Glutamatergic neuron (in vitro differentiated cells): ENCODE data around the gene ADAMTS8. TPM values are rescaled to one million over a fixed set of nuclear protein-coding genes. Genes with fewer than 3 reads are reported as not detected.

Experiments
- DNase-seq: peaks from one replicate; pipeline ENCODE4 v3.0.0; 2022
- H3K27ac Mint-ChIP-seq: one replicate; pipeline ENCODE4 v1.8.0; 2020; ENCODE audit warnings: mild to moderate bottlenecking, mixed read lengths, inconsistent platforms; ENCODE audit not compliant: unreplicated experiment
- H3K27me3 Mint-ChIP-seq: one replicate; pipeline ENCODE4 v1.8.0; 2020; ENCODE audit warnings: mild to moderate bottlenecking, moderate library complexity, mixed read lengths, inconsistent platforms; ENCODE audit not compliant: unreplicated experiment
- H3K36me3 Mint-ChIP-seq: one replicate; pipeline ENCODE4 v1.8.0; 2020; ENCODE audit warnings: mild to moderate bottlenecking, mixed read lengths, inconsistent platforms; ENCODE audit not compliant: unreplicated experiment
- H3K4me1 Mint-ChIP-seq: one replicate; pipeline ENCODE4 v1.8.0; 2020; ENCODE audit warnings: mild to moderate bottlenecking, low read depth, mixed read lengths, inconsistent platforms; ENCODE audit not compliant: unreplicated experiment
- H3K4me3 Mint-ChIP-seq: one replicate; pipeline ENCODE4 v1.8.0; 2020; ENCODE audit warnings: mild to moderate bottlenecking, mixed read lengths, inconsistent platforms; ENCODE audit not compliant: unreplicated experiment
- H3K9me3 Mint-ChIP-seq: one replicate; pipeline ENCODE4 v1.8.0; 2020; ENCODE audit warnings: mild to moderate bottlenecking, moderate library complexity, mixed read lengths, inconsistent platforms; ENCODE audit not compliant: unreplicated experiment
- total RNA-seq: library from RNA; stranded (reverse); fragmentation: NEBNext Ultra II Directional; extraction: Animal tissue kit (Norgen Biotek cat#: 25700); gene quantifications from one replicate; pipeline ENCODE4 v1.2.1, GENCODE V29; 2021; ENCODE audit not compliant: unreplicated experiment
- TF ChIP-seq, protein P1 (sequence below): fragments of 200-600 bp; sonication (generic); IDR thresholded peaks from one replicate; pipeline ENCODE4 v1.5.0; 2021; ENCODE audit not compliant: partially characterized antibody, unreplicated experiment

ADAMTS8 gene
- total RNA-seq, 1 donor from 2014 or later = 0.32 TPM

DNA sequence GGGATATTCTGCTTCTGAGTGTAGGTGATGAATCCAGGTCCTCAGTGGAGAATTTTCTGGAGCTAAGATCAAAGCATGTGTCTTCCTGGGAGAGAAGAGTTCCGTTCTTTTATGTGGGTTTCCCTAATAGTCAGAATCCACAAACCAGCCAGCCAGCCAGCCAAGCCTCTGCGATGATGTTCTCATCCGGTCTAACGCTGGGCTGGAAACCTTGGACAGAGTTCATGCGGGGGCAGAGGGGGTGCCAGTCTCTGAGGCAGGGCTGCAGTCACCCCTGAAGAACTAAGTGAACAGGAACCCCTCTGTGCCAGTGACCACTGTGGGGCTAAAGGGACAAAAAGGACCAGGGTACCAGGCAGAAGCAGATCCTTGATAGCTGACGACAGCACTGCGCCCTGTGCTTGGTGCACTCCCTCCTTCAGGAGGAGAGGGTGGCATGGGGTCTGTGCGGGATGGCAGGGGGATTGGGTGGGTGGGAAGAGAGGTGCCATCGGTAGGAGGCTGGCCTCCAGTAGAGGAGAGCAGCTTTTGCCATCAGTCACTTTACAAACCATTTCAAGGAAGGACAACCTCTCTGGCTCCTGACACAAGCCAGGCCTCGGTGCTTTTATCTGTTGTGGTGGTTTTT, 47.1 kb upstream of the ADAMTS8 start:
- H3K4me1 Mint-ChIP-seq = no peaks in the 10 kb centered on the region
- H3K27ac Mint-ChIP-seq = no peak overlapping the region
- no peak for DNase-seq

DNA sequence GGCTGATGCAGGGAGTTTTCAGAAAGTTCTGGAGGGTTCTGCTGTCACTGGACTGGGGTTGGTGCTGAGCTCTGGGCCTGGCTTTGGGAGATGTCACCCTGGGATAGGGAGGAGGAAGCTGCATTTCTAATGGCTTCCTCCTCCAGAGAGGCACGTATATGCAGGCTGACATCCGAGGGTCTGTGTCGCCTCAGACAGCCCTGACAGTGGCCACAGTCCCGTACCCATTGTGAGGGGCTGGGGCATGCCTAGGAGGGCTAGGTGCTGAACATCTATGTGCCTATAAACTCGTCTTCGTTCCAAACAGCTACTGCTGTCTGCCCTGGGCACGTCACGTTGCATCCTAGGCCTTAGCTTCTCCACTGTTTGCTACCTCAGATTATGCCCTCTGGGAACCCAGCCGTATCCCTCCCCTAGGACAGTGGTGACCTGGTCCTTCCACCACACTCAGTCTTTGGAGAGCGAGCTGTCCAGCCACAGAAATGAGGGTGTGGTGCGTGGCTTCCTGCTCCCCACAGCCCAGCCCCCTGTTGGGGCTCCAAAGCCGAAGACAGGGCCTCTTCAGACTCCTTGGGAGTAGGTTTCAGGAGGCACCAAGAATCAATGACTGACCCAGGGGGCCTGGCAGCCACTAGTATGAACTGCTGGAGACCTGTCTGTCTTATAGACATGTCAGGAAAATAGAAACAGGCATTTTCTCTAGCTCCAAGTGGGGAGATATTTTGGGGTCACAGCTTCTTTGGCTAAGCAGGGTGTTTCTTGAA, 46.4 kb upstream of the ADAMTS8 start:
- Mint-ChIP-seq H3K4me3 (no peak overlapping the region), H3K4me1 (no peaks in the 10 kb centered on the region), H3K27ac (no peak overlapping the region), H3K36me3 (no peaks in the 10 kb centered on the region), H3K9me3 (no peaks in the 10 kb centered on the region), H3K27me3 (peaks cover 4% of the 10 kb centered on the region)
- TF ChIP-seq, protein P1, sequence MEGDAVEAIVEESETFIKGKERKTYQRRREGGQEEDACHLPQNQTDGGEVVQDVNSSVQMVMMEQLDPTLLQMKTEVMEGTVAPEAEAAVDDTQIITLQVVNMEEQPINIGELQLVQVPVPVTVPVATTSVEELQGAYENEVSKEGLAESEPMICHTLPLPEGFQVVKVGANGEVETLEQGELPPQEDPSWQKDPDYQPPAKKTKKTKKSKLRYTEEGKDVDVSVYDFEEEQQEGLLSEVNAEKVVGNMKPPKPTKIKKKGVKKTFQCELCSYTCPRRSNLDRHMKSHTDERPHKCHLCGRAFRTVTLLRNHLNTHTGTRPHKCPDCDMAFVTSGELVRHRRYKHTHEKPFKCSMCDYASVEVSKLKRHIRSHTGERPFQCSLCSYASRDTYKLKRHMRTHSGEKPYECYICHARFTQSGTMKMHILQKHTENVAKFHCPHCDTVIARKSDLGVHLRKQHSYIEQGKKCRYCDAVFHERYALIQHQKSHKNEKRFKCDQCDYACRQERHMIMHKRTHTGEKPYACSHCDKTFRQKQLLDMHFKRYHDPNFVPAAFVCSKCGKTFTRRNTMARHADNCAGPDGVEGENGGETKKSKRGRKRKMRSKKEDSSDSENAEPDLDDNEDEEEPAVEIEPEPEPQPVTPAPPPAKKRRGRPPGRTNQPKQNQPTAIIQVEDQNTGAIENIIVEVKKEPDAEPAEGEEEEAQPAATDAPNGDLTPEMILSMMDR = no peak
- DNase-seq = no peak

More for the DNA sequence above, 47.1 kb upstream of the ADAMTS8 start:
- Mint-ChIP-seq H3K9me3 (no peaks in the 10 kb centered on the region), H3K36me3 (no peaks in the 10 kb centered on the region), H3K27me3 (peaks cover 4% of the 10 kb centered on the region), H3K4me3 (no peak overlapping the region)
- TF ChIP-seq, protein P1 = no peak

DNA sequence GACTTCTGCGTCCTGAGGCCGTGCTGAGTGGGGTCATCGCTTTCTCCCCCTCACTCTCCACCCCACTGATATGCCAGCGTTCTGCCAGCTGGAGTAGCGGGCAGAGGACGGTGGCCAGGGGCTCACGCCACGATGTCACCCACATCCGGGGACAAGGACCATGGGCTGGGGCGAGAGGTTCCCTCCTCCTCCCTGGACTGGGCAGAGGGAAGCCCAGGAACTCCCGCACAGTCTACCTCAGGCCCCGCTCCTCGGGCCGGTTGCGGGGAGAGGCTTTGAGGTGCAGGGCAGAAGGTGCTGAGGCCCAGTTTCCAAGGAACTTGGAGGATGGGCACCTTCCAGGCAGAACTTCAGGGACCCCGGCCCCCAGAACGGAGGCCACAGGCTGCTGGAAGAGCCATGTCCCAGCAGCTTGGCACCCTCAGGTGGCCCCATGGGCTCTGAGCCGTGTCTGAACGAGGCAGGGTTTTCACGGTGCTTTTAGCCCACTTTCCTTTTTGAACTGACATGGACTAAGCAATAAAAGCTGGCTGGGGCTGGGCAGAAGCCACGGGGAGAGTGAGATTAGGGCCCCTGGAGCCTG, 45.5 kb upstream of the ADAMTS8 start:
- Mint-ChIP-seq H3K36me3 (no peaks in the 10 kb centered on the region), H3K27me3 (peaks cover 4% of the 10 kb centered on the region), H3K4me1 (no peaks in the 10 kb centered on the region), H3K9me3 (no peaks in the 10 kb centered on the region), H3K27ac (no peak overlapping the region), H3K4me3 (no peak overlapping the region)
- TF ChIP-seq, protein P1 = no peak
- no peak for DNase-seq

DNA sequence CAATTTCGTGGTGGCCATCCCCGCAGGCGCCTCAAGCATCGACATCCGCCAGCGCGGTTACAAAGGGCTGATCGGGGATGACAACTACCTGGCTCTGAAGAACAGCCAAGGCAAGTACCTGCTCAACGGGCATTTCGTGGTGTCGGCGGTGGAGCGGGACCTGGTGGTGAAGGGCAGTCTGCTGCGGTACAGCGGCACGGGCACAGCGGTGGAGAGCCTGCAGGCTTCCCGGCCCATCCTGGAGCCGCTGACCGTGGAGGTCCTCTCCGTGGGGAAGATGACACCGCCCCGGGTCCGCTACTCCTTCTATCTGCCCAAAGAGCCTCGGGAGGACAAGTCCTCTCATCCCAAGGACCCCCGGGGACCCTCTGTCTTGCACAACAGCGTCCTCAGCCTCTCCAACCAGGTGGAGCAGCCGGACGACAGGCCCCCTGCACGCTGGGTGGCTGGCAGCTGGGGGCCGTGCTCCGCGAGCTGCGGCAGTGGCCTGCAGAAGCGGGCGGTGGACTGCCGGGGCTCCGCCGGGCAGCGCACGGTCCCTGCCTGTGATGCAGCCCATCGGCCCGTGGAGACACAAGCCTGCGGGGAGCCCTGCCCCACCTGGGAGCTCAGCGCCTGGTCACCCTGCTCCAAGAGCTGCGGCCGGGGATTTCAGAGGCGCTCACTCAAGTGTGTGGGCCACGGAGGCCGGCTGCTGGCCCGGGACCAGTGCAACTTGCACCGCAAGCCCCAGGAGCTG, 44.8 kb upstream of the ADAMTS8 start:
- Mint-ChIP-seq H3K27me3 (peaks cover 4% of the 10 kb centered on the region), H3K4me3 (no peak overlapping the region), H3K27ac (no peak overlapping the region), H3K4me1 (no peaks in the 10 kb centered on the region), H3K36me3 (no peaks in the 10 kb centered on the region), H3K9me3 (no peaks in the 10 kb centered on the region)
- TF ChIP-seq, protein P1 = no peak
- no peak for DNase-seq
